Measurements from ENCODE around the gene RAD51B. TPM values are rescaled to one million over a fixed set of nuclear protein-coding genes. Genes with fewer than 3 reads are reported as not detected.

Gene RAD51B
- total and polyA plus RNA-seq, 9 of the 15 experiments (the other 6 are each of a cell fraction or from before 2014, with no cell fraction given) = 8.5 to 17.3 (median 11.3) TPM

GRCh38 chr14:68426661-68427549 is 607.3 kb downstream of the RAD51B start (continued):
- no peak for TF ChIP-seq NKRF (IDR thresholded peaks at IDR 0.05; ENCODE audit: borderline replicate concordance)
- TF ChIP-seq MCM2 (IDR thresholded peaks at IDR 0.05; ENCODE audit: low read depth) = no peak
- TF ChIP-seq, protein P1, sequence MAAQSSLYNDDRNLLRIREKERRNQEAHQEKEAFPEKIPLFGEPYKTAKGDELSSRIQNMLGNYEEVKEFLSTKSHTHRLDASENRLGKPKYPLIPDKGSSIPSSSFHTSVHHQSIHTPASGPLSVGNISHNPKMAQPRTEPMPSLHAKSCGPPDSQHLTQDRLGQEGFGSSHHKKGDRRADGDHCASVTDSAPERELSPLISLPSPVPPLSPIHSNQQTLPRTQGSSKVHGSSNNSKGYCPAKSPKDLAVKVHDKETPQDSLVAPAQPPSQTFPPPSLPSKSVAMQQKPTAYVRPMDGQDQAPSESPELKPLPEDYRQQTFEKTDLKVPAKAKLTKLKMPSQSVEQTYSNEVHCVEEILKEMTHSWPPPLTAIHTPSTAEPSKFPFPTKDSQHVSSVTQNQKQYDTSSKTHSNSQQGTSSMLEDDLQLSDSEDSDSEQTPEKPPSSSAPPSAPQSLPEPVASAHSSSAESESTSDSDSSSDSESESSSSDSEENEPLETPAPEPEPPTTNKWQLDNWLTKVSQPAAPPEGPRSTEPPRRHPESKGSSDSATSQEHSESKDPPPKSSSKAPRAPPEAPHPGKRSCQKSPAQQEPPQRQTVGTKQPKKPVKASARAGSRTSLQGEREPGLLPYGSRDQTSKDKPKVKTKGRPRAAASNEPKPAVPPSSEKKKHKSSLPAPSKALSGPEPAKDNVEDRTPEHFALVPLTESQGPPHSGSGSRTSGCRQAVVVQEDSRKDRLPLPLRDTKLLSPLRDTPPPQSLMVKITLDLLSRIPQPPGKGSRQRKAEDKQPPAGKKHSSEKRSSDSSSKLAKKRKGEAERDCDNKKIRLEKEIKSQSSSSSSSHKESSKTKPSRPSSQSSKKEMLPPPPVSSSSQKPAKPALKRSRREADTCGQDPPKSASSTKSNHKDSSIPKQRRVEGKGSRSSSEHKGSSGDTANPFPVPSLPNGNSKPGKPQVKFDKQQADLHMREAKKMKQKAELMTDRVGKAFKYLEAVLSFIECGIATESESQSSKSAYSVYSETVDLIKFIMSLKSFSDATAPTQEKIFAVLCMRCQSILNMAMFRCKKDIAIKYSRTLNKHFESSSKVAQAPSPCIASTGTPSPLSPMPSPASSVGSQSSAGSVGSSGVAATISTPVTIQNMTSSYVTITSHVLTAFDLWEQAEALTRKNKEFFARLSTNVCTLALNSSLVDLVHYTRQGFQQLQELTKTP (IDR thresholded peaks at IDR 0.05; ENCODE audit: low read depth in 1 of 2, partially characterized antibody in 2 of 2) = no peak

Measured in K562 (cell line).